Right lobe of liver (tissue), 6 donors: ENCODE data around the gene NEURL2. TPM values are rescaled to one million over a fixed set of nuclear protein-coding genes. Genes with fewer than 3 reads are reported as not detected.

Experiments
- ATAC-seq, 4 donors: fragments of 200-7000 bp; cut with Tn5 transposase; one replicate each; pipeline ENCODE4 v1.9.1; 2020; ENCODE audit warnings: mild to moderate bottlenecking in 4 of 4, moderate library complexity in 4 of 4
- DNase-seq, 3 donors: peaks; one replicate each; pipeline ENCODE4 v3.0.0-alpha.2; 2020
- H3K27ac ChIP-seq, 3 donors: fragments of 200-600 bp; one replicate each; pipeline ENCODE4 v1.8.0; 2022
- H3K27me3 ChIP-seq, 2 donors: fragments of 200-600 bp; one replicate each; pipeline ENCODE4 v1.8.0; 2022
- H3K36me3 ChIP-seq, 4 donors: fragments of 200-600 bp; sonication (generic) in 1 of 4; one replicate each; pipeline versions ENCODE4 v1.5.1 to v1.8.0; 2017 to 2022; ENCODE audit warnings: control low read depth in 1 of 4
- H3K4me1 ChIP-seq, 4 donors: fragments of 200-600 bp; sonication (generic) in 1 of 4; one replicate each; pipeline versions ENCODE4 v1.5.1 to v1.8.0; 2017 to 2022; ENCODE audit warnings: control low read depth in 1 of 4
- H3K4me3 ChIP-seq, 3 donors: fragments of 200-600 bp; one replicate each; pipeline ENCODE4 v1.8.0; 2022
- H3K9me3 ChIP-seq, 4 donors: fragments of 200-600 bp; sonication (generic) in 1 of 4; one replicate each; pipeline versions ENCODE4 v1.5.1 to v1.8.0; 2017 to 2022; ENCODE audit warnings: control low read depth in 1 of 4
- POLR2A ChIP-seq: fragments of 450-650 bp; IDR thresholded peaks from one replicate; pipeline ENCODE4 v1.6.1; 2017; ENCODE audit warnings: antibody characterized with exemption, mild to moderate bottlenecking
- WGBS: methylation state at CpG from one replicate; pipeline ENCODE4 v1.1.6; 2018; ENCODE audit warnings: low coverage, low lambda C conversion rate; ENCODE audit not compliant: insufficient coverage; ENCODE audit errors: missing lambda C conversion rate; 5-methylcytosine and 5-hydroxymethylcytosine counted together
- intact Hi-C, 2 donors: fragments of 100-400 bp; cut with DNase I; formaldehyde crosslinking; loops; one replicate each; pipeline versions ENCODE4 v1.11.2 to v1.14.1; 2022
- total RNA-seq, 6 experiments: library from RNA; depleted of rRNA in 2 of 6; stranded (reverse); fragments of >200 nt in 2 of 6; fragmentation: NEBNext Ultra II Directional in 3 of 6; extraction: Animal tissue kit (Norgen Biotek cat#: 25700) in 3 of 6; gene quantifications; one replicate each; pipeline versions ENCODE4 v1.1.0 to v1.2.4, GENCODE V29; 2016 to 2023
- TF ChIP-seq, protein P1 (sequence below), 4 donors: fragments of 200-600 bp in 3 of 4; fragments of 450-650 bp in 1 of 4; IDR thresholded peaks; one replicate each; pipeline versions ENCODE4 v1.5.1 to v1.8.0; 2016 to 2022; ENCODE audit warnings: antibody characterized with exemption in 4 of 4, mild to moderate bottlenecking in 2 of 4
- donor health status: DM: no; HTN: yes; CAD: no.
- donor health status: DM: no; HTN: no; CAD: no.
- donor health status: DM: no; HTN: no; CAD: no.
- donor health status: DM: no; HTN: yes; CAD: no.
- donor health status: DM: no; HTN: yes; CAD: no.

The NEURL2 gene
- total RNA-seq, 6 experiments from 2014 or later: 3.6 to 8.8 (median 5.4) TPM

DNA sequence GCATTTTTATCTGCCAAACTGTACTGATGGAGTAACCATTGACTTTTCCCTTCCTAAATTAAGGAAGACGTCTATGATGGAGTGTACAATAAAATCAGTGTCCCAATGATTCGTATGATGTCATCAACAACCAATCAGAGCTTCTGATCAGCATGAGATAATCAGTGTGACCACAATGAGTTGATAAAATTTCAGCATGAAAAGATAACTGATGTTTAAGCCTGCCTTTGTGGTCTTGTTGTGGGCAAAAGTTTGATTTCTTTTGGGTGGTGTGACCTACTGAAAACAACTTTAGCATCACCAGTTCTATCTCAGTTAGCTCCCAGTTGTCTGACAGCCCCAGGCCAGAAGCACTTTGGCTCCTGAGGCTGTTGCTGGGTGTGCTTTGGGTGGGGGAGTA is 46.8 kb upstream of the NEURL2 start:
- no peaks in the 10 kb centered on the region for H3K27me3 ChIP-seq
- no peak for DNase-seq
- no peaks in the 10 kb centered on the region for H3K9me3 ChIP-seq
- intact Hi-C loops: no loop called here
- peaks cover 0 to 11% (median 5%) of the 10 kb centered on the region in 4 donors for H3K4me1 ChIP-seq
- H3K4me3 ChIP-seq: no peak overlapping the region
- no peak for ATAC-seq
- H3K36me3 ChIP-seq: peaks cover 4 to 48% (median 6%) of the 10 kb centered on the region in 4 donors
- no peak overlapping the region for H3K27ac ChIP-seq
- WGBS: 68% methylated on average over 2 of the region's 2 CpGs
- TF ChIP-seq, protein P1, sequence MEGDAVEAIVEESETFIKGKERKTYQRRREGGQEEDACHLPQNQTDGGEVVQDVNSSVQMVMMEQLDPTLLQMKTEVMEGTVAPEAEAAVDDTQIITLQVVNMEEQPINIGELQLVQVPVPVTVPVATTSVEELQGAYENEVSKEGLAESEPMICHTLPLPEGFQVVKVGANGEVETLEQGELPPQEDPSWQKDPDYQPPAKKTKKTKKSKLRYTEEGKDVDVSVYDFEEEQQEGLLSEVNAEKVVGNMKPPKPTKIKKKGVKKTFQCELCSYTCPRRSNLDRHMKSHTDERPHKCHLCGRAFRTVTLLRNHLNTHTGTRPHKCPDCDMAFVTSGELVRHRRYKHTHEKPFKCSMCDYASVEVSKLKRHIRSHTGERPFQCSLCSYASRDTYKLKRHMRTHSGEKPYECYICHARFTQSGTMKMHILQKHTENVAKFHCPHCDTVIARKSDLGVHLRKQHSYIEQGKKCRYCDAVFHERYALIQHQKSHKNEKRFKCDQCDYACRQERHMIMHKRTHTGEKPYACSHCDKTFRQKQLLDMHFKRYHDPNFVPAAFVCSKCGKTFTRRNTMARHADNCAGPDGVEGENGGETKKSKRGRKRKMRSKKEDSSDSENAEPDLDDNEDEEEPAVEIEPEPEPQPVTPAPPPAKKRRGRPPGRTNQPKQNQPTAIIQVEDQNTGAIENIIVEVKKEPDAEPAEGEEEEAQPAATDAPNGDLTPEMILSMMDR (IDR thresholded peaks at IDR 0.05): no peak
- TF ChIP-seq POLR2A: no peak

DNA sequence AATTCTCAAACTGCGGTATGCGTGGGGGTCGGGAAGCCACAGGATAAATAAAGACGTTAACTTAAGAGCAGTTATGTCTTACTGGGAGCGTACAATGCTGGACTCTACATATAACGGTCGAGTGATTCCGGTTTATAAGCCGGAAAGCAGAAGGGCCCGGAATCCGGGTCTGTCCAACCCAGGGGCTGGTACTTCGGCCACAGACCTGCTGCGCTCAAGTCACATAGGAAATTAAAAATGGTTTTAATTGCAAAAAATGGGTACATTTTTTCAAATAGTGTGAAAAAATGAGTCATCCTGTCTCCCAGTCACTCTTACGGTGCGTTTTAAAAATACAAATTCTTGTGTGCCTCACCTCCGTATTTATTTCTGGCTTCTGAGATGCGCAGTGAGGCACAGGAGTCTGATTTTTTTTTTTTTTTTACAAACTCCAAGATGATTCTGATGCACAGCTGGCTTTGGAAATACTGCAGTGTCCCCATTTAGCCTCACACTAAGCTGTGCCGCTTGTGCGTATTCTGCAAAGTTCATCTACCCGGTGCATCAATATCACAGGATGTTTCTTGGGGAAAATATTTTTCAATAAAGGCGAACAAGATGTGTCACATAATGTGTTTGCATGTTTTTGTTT is 44.5 kb upstream of the NEURL2 start:
- intact Hi-C loops: no loop called here
- Histone ChIP-seq H3K4me3 (peak overlapping the region; percentile 89 to 100 (median 100)), H3K9me3 (no peaks in the 10 kb centered on the region), H3K36me3 (peaks cover 0 to 31% (median 2%) of the 10 kb centered on the region in 4 donors), H3K27me3 (no peaks in the 10 kb centered on the region), H3K4me1 (peaks cover 0 to 19% (median 9%) of the 10 kb centered on the region in 4 donors), H3K27ac (peak overlapping the region; percentile 74 to 84 (median 78))
- ATAC-seq: peak in 3 of 4 donors; percentile 12 to 28 (median 21)
- WGBS: 1% methylated on average over 21 of the region's 21 CpGs
- TF ChIP-seq, protein P1 (IDR thresholded peaks at IDR 0.05): no peak
- TF ChIP-seq POLR2A: no peak
- no peak for DNase-seq

DNA sequence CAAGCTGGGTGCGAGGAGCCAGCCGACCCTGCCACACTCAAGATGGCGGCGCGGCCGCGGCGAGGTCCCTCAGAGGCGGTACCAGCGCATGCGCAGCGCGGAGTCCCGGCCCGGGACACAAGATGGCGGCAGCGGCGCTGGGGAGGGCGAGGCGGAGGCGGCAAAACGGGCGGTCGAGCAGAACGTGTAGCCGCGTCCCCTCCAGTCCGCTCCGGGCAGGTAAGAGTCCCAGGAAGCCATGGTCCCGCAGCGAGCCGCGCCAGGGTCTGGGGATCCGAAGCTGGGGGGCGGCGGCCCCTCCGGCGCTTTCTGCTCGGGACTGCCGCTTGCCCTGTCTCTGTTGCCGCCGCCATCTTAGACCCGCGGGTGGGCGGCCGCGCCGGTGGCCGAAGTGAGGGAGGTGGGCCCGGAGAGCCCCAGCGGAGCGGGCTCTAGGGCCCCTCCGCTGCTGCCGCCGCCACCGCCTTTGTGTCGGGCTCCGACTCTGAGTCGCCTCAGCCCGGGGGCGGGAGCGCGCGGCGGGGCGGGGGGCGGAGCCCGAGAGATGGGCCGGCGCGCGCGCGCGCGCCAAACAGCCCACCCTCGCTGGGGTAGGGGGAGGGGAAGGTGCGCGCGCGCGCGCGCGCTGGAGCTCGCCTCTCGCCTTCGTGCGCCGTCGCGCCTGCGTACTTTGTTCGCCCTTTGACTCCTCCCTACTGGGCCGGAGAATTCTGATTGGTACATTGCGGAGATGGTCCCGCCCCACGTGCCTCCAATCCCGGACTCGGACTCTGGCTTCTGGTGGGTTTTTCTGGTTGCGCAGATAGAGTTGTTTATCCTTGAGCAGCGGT is 43.8 kb upstream of the NEURL2 start, which contains the start of gene PCIF1:
Gene PCIF1, plus strand, starts transcription at position 98 of the 830 bp plus-strand sequence. CDS start 4,317 bp downstream, outside the sequence.
- Histone ChIP-seq H3K27me3 (no peaks in the 10 kb centered on the region), H3K36me3 (peaks cover 0 to 23% (median 2%) of the 10 kb centered on the region in 4 donors), H3K27ac (peak within 1 kb of the TSS; percentile 96 to 100 (median 100)), H3K4me3 (peak within 1 kb of the TSS; percentile 89 to 100 (median 100)), H3K4me1 (peaks cover 0 to 19% (median 9%) of the 10 kb centered on the region in 4 donors), H3K9me3 (no peaks in the 10 kb centered on the region)
- DNase-seq (peak; percentile 99), ATAC-seq (peak; percentile 85 to 94 (median 89))
- intact Hi-C loops: no loop called here
- TF ChIP-seq, protein P1 (IDR thresholded peaks at IDR 0.05): no peak
- TF ChIP-seq POLR2A: peak; percentile 99
- WGBS: 0% methylated on average over 12 of the region's 102 CpGs

DNA sequence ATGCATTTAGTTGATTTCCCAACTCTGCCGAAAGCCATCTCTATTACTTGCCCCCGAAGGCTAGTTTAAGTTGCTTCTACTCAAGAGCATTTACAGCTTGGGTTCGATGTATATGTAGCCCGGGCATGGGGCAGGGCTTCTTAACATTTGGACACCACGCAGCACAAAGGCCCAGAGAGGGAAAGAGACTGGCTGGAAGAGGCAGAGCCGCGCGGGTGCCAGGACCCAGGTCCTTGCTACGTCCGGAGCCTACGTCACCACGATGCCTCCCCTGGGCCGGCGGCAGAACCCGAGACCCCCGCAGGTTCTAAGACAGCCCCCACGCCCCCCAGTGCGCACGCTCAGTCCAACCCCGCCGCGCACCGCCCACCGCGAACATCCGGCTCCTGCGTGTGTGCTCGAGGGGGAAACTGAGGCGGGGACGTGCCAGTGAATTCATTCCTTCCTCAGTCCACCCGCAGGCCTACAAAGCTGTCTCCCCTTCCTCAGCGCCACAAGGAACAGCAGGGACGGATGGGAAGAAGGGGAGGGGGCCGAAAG is 43.1 kb upstream of the NEURL2 start:
- Histone ChIP-seq H3K36me3 (peaks cover 0 to 16% (median 0%) of the 10 kb centered on the region in 4 donors), H3K4me1 (peaks cover 0 to 19% (median 9%) of the 10 kb centered on the region in 4 donors), H3K27ac (peak overlapping the region; percentile 96 to 100 (median 100)), H3K27me3 (no peaks in the 10 kb centered on the region), H3K9me3 (no peaks in the 10 kb centered on the region), H3K4me3 (peak overlapping the region; percentile 89 to 100 (median 100))
- peak; percentile 13 to 39 (median 18) for ATAC-seq
- 0% methylated on average over 22 of the region's 34 CpGs for WGBS
- intact Hi-C loops: no loop called here
- peak; percentile 71 to 79 (median 76) for DNase-seq
- no peak for TF ChIP-seq POLR2A
